Left ventricle myocardium inferior (tissue), 1 donor: ENCODE data around the gene PFKFB4. TPM values are rescaled to one million over a fixed set of nuclear protein-coding genes. Genes with fewer than 3 reads are reported as not detected.

Experiments
- DNase-seq: peaks from one replicate; pipeline ENCODE4 v3.0.0-alpha.2; 2020
- H3K27ac ChIP-seq: fragments of 200-600 bp; replicated peaks from 2 replicates; pipeline ENCODE4 v1.8.0; 2021
- H3K27me3 ChIP-seq: fragments of 200-600 bp; 2 replicates; pipeline ENCODE4 v1.8.0; 2021; ENCODE audit warnings: low read depth
- H3K36me3 ChIP-seq: fragments of 200-600 bp; 2 replicates; pipeline ENCODE4 v1.8.0; 2021
- H3K4me1 ChIP-seq: fragments of 200-600 bp; 2 replicates; pipeline ENCODE4 v1.8.0; 2021
- H3K4me3 ChIP-seq: fragments of 200-600 bp; 2 replicates; pipeline ENCODE4 v1.8.0; 2021; ENCODE audit warnings: mild to moderate bottlenecking, moderate library complexity
- H3K9me3 ChIP-seq: fragments of 200-600 bp; replicated peaks from 2 replicates; pipeline ENCODE4 v1.8.0; 2021
- CTCF ChIP-seq: fragments of 200-600 bp; IDR thresholded peaks from 2 replicates; pipeline ENCODE4 v1.8.0; 2021; ENCODE audit warnings: antibody characterized with exemption, mild to moderate bottlenecking, borderline replicate concordance
- intact Hi-C: fragments of 100-400 bp; cut with micrococcal nuclease; formaldehyde crosslinking; loops from one replicate; pipeline ENCODE4 v1.11.0; 2022
- microRNA-seq: library from miRNA; unstranded; fragments of <30 nt; microRNA quantifications from one replicate; pipeline ENCODE4 v1.2.0, GENCODE V29; 2020
- total RNA-seq: library from RNA; stranded (reverse); fragmentation: NEBNext Ultra II Directional; extraction: Animal tissue kit (Norgen Biotek cat#: 25700); gene quantifications from one replicate; pipeline ENCODE4 v1.2.1, GENCODE V29; 2021
- donor health status: DM: no; HTN: yes; CAD: no; lungs with severe emphysema.

Gene PFKFB4
- total RNA-seq, 1 donor from 2014 or later, result 1.5 TPM

- DNase-seq, result no peak
- H3K36me3 ChIP-seq, result peaks cover 27% of the 10 kb centered on the region
- H3K4me3 ChIP-seq, result peak overlapping the region; percentile 85
- intact Hi-C loops, result loop anchor here (10.0 kb wide), 1 partner anchor 76 kb away; no protein-coding TSS in a partner anchor
- peaks cover 90% of the 10 kb centered on the region for H3K4me1 ChIP-seq
- no peak for TF ChIP-seq CTCF
- peak overlapping the region; percentile 99 for H3K27ac ChIP-seq
- no peaks in the 10 kb centered on the region for H3K27me3 ChIP-seq
- no peaks in the 10 kb centered on the region for H3K9me3 ChIP-seq
Observed at GRCh38 chr3:48468329-48468731, 88.3 kb downstream of the PFKFB4 start.

Small RNA genes lying within 50 kb of the gene (microRNA-seq; reads per million reads assigned to microRNA genes)
- not detected for gene MIR6823
- not detected for gene MIR711

Other genes with a start within 250 kb of the PFKFB4 start
- not detected for gene SPINK8, start 223.1 kb downstream of the PFKFB4 start, total RNA-seq
- gene FBXW12, start 184.6 kb downstream of the PFKFB4 start, total RNA-seq, result not detected
- gene PLXNB1, start 126.7 kb downstream of the PFKFB4 start, total RNA-seq, result 42.6 TPM
- gene CCDC51, start 116.7 kb downstream of the PFKFB4 start, total RNA-seq, result 13.9 TPM
- gene TMA7, start 116.5 kb downstream of the PFKFB4 start, total RNA-seq, result 258 TPM
- gene ATRIP, start 110.1 kb downstream of the PFKFB4 start, total RNA-seq, result 4.3 TPM
- gene SHISA5, start 52.6 kb downstream of the PFKFB4 start, total RNA-seq, result 47.3 TPM
- gene UCN2, start 7.0 kb upstream of the PFKFB4 start, total RNA-seq, result 0.19 TPM
- 24.4 TPM for gene COL7A1, start 38.5 kb upstream of the PFKFB4 start, total RNA-seq
- gene UQCRC1, start 52.8 kb upstream of the PFKFB4 start, total RNA-seq, result 1,000 TPM
- gene TMEM89, start 65.0 kb upstream of the PFKFB4 start, total RNA-seq, result not detected
- gene SLC26A6, start 78.7 kb upstream of the PFKFB4 start, total RNA-seq, result 12.9 TPM
- 0.14 TPM for gene CELSR3, start 106.1 kb upstream of the PFKFB4 start, total RNA-seq
- 17.0 TPM for gene NCKIPSD, start 129.1 kb upstream of the PFKFB4 start, total RNA-seq
- gene IP6K2, start 160.4 kb upstream of the PFKFB4 start, total RNA-seq, result 23.5 TPM